GM12892 (cell line): ENCODE measurements around the gene CYB561A3.

ENCODE experiments used
- POLR2A ChIP-seq: IDR thresholded peaks from 2 replicates; pipeline ENCODE4 v1.6.1; 2011; ENCODE audit warnings: low read depth, low read length, control low read depth
- POLR2AphosphoS5 ChIP-seq: IDR thresholded peaks from 2 replicates; pipeline ENCODE4 v1.6.1; 2011; ENCODE audit warnings: low read depth, low read length, control low read depth
- TAF1 ChIP-seq: IDR thresholded peaks from 2 replicates; pipeline ENCODE4 v1.6.1; 2011; ENCODE audit warnings: low read depth, mild to moderate bottlenecking, control low read depth, low read length, borderline replicate concordance

- TF ChIP-seq POLR2AphosphoS5 (no peak), POLR2A (no peak), TAF1 (no peak)
Measured at GRCh38 chr11:61380884-61381283, 19.2 kb upstream of the CYB561A3 start.
